IPS-18a (cell line): Measurements from ENCODE around the gene COLEC12.

ENCODE experiments used
- H3K27ac ChIP-seq: one replicate; pipeline ENCODE4 v1.5.1; 2013; ENCODE audit warnings: low read length
- H3K27me3 ChIP-seq: one replicate; pipeline ENCODE4 v1.6.1; 2013; ENCODE audit warnings: mild to moderate bottlenecking, low read length; ENCODE audit not compliant: control insufficient read depth, insufficient read depth
- H3K36me3 ChIP-seq: one replicate; pipeline ENCODE4 v1.6.1; 2013; ENCODE audit warnings: low read depth, low read length; ENCODE audit not compliant: control insufficient read depth
- H3K4me1 ChIP-seq: one replicate; pipeline ENCODE4 v1.6.1; 2013; ENCODE audit warnings: low read depth, low read length; ENCODE audit not compliant: control insufficient read depth
- H3K4me3 ChIP-seq: one replicate; pipeline ENCODE4 v1.5.1; 2013; ENCODE audit warnings: low read length
- H3K9ac ChIP-seq: one replicate; pipeline ENCODE4 v1.6.1; 2013; ENCODE audit warnings: mild to moderate bottlenecking, low read length, moderate library complexity
- H3K9me3 ChIP-seq: one replicate; pipeline ENCODE4 v1.6.1; 2013; ENCODE audit warnings: low read depth, low read length; ENCODE audit not compliant: control insufficient read depth

Gene COLEC12

GRCh38 chr18:470661-471501, 29.6 kb downstream of the COLEC12 start:
- H3K27ac ChIP-seq = no peak overlapping the region
- H3K4me1 ChIP-seq = peaks cover 8% of the 10 kb centered on the region
- no peaks in the 10 kb centered on the region for H3K9me3 ChIP-seq
- H3K27me3 ChIP-seq = no peaks in the 10 kb centered on the region
- H3K4me3 ChIP-seq = no peak overlapping the region
- no peaks in the 10 kb centered on the region for H3K36me3 ChIP-seq
- no peak overlapping the region for H3K9ac ChIP-seq

GRCh38 chr18:468955-469790, 31.3 kb downstream of the COLEC12 start:
- Histone ChIP-seq H3K4me1 (no peaks in the 10 kb centered on the region), H3K4me3 (no peak overlapping the region), H3K9me3 (no peaks in the 10 kb centered on the region), H3K36me3 (no peaks in the 10 kb centered on the region), H3K27ac (no peak overlapping the region), H3K27me3 (no peaks in the 10 kb centered on the region), H3K9ac (no peak overlapping the region)

DNA sequence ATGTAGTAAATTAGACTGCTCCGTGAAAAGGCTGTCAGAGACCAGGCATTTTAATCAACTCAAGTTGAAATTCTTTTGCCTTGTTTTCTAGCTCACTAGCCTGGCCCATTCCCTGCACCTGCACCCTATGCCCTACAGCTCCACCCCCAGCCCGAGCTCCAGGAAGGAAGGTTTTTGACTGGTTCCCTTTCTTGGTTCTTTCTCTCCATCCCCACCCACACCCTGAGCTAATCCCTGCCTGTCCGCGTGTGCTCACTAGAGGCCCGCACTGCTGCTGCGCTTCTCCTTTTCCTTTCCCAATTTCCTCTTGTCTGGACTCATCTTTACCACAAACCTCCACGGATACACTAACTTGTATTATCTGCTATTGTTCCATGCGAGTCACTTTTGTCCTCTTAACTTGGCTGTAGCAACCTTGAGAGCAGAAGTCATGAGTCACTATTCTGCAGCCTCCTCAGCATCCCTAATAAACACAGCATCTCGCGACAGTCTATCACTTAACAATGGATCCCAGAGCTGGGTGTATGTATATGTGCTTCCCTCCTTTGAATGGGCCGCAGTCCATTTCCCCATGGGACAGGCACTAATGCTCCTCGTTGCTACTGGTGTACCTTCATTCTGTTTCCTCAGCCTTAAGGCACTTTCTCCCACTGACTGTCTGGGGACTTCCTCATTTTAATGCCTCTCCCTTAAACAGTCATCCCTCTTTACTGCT, 36.5 kb downstream of the COLEC12 start:
- no peaks in the 10 kb centered on the region for H3K27me3 ChIP-seq
- H3K4me3 ChIP-seq = no peak overlapping the region
- H3K36me3 ChIP-seq = no peaks in the 10 kb centered on the region
- H3K9ac ChIP-seq = no peak overlapping the region
- H3K4me1 ChIP-seq = peaks cover 8% of the 10 kb centered on the region
- no peak overlapping the region for H3K27ac ChIP-seq
- H3K9me3 ChIP-seq = no peaks in the 10 kb centered on the region

GRCh38 chr18:463403-463802, 37.1 kb downstream of the COLEC12 start:
- Histone ChIP-seq H3K4me1 (peaks cover 8% of the 10 kb centered on the region), H3K9me3 (no peaks in the 10 kb centered on the region), H3K4me3 (no peak overlapping the region), H3K36me3 (no peaks in the 10 kb centered on the region), H3K9ac (no peak overlapping the region), H3K27ac (no peak overlapping the region), H3K27me3 (no peaks in the 10 kb centered on the region)

DNA sequence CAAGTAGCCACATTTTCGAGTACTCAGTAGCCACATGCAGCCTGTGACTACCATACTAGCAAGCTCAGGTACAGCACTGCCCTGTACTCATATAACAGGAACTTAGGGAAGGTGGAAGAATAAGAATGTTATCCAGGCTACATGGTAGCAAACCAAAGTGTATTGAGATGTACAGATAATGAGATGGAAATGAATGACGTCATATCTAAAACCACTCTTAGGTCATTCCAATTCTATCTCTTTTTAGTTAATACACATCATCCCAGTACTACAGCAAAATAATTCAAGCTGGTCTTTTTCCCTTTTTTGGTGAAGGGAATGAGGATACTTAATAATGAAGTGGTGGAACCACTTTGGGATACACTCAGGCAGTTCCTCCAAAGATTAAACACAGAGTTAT, 38.7 kb downstream of the COLEC12 start:
- Histone ChIP-seq H3K27me3 (no peaks in the 10 kb centered on the region), H3K4me1 (peaks cover 8% of the 10 kb centered on the region), H3K4me3 (no peak overlapping the region), H3K36me3 (no peaks in the 10 kb centered on the region), H3K9me3 (no peaks in the 10 kb centered on the region), H3K9ac (no peak overlapping the region), H3K27ac (no peak overlapping the region)

- no peak overlapping the region for H3K9ac ChIP-seq
- no peak overlapping the region for H3K4me3 ChIP-seq
- no peaks in the 10 kb centered on the region for H3K36me3 ChIP-seq
- no peak overlapping the region for H3K27ac ChIP-seq
- H3K9me3 ChIP-seq = no peaks in the 10 kb centered on the region
- H3K27me3 ChIP-seq = no peaks in the 10 kb centered on the region
- H3K4me1 ChIP-seq = peaks cover 8% of the 10 kb centered on the region
These were observed 39.7 kb downstream of the COLEC12 start for GRCh38 chr18:460791-461190.

DNA sequence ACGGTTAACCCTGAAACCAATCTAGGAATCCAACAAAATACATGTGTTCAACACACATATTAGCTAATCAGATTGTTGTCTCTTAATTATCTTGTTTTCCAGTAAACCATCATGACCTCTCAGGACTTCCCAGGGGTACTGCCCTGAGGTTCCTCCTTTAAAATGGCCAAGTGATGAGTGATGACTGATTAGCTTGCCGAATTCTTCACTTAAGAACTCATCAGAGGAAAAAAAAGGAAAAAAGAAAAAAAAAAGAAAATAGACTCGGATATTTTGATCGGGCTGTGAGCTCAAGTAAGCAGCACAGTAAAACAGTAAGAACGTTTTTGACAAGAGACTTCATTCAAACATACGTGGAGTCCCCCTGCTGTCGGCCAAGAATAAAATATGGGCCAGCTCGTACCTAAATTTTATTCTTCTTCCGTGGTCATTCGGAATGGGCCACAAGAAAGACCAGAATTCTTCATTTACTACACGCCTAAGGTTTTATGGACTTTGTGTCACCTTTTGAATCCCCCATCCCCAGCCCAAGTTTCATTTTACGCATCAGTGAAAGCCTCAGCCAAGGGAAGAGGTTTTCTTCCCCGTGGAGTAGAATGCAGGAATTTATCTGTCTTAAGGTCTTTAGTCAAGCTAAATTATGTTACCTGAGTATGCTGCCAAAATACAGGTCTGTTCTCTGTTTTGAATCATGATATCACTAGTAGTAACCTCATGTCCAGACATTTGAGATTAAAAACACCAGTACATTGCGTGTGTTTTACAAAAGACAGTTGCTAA, 40.5 kb downstream of the COLEC12 start:
- H3K36me3 ChIP-seq = no peaks in the 10 kb centered on the region
- H3K9ac ChIP-seq = no peak overlapping the region
- no peaks in the 10 kb centered on the region for H3K27me3 ChIP-seq
- H3K27ac ChIP-seq = no peak overlapping the region
- H3K4me1 ChIP-seq = peaks cover 8% of the 10 kb centered on the region
- no peak overlapping the region for H3K4me3 ChIP-seq
- H3K9me3 ChIP-seq = no peaks in the 10 kb centered on the region

GRCh38 chr18:457521-458412, 42.7 kb downstream of the COLEC12 start:
- no peaks in the 10 kb centered on the region for H3K27me3 ChIP-seq
- no peak overlapping the region for H3K27ac ChIP-seq
- no peaks in the 10 kb centered on the region for H3K9me3 ChIP-seq
- H3K4me1 ChIP-seq = no peaks in the 10 kb centered on the region
- no peak overlapping the region for H3K9ac ChIP-seq
- no peak overlapping the region for H3K4me3 ChIP-seq
- H3K36me3 ChIP-seq = no peaks in the 10 kb centered on the region

GRCh38 chr18:457140-457519, 43.4 kb downstream of the COLEC12 start:
- H3K9ac ChIP-seq = no peak overlapping the region
- H3K4me1 ChIP-seq = no peaks in the 10 kb centered on the region
- H3K4me3 ChIP-seq = no peak overlapping the region
- H3K27ac ChIP-seq = no peak overlapping the region
- H3K27me3 ChIP-seq = no peaks in the 10 kb centered on the region
- no peaks in the 10 kb centered on the region for H3K9me3 ChIP-seq
- H3K36me3 ChIP-seq = no peaks in the 10 kb centered on the region

DNA sequence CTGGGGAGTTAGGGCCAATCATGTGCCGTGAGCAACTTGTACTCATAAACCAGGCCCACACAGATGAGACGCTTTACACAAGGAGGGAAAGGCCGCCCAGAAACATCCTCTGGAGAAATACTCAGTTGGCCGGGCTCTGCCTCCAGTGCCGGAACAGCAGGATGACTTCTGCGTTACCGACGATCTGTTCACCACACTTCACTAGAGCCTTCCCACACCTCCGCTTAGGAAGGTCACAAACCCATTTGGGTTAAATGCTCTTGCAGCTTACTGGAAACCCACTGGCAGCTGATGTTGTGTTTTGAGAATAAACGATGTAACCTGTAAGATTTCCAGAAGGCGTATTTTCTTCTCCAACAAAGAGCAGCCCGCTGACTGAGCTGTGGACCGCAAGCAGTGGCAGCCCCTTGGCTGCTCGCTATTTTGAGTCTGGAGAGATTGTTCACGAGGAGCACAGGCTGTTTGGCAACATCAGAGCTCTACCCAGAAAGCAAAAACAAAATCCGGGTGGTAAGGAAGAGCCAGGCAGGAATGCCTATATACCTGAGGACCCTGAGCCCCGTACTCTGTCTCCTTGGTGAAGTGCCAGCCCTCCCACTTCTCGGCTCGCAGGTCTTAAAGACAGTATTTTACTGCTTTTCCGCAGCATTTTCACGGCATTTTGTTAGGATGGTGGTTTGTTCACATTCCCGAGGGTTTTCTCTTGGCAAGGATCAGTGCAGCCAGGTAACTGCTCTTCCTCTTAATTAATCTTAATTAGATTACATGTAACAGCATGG, 44.0 kb downstream of the COLEC12 start:
- Histone ChIP-seq H3K9ac (no peak overlapping the region), H3K9me3 (no peaks in the 10 kb centered on the region), H3K4me1 (no peaks in the 10 kb centered on the region), H3K4me3 (no peak overlapping the region), H3K27me3 (no peaks in the 10 kb centered on the region), H3K27ac (no peak overlapping the region), H3K36me3 (no peaks in the 10 kb centered on the region)
